Stimulated activated naive CD4-positive, alpha-beta T cell treated with Interleukin-2 at 50 U/mL for 16 hours (primary cell): ENCODE measurements around the gene KIF2C.
"Not testable (repeated sequence)": the region's sequence is repeated elsewhere in the genome, so short reads cannot be mapped to it uniquely, and the experiment has no call there.

Source experiments
- DNase-seq: peaks from one replicate; lab custom pipeline; 2025; lab: John Stamatoyannopoulos, UW

The KIF2C gene

GRCh38 chr1:44739307-44740178 lies at the start of gene KIF2C:
Gene KIF2C (plus strand): TSS chr1:44739837. CDS start chr1:44739933, 96 bp downstream.
- peak; percentile 97 for DNase-seq

DNA sequence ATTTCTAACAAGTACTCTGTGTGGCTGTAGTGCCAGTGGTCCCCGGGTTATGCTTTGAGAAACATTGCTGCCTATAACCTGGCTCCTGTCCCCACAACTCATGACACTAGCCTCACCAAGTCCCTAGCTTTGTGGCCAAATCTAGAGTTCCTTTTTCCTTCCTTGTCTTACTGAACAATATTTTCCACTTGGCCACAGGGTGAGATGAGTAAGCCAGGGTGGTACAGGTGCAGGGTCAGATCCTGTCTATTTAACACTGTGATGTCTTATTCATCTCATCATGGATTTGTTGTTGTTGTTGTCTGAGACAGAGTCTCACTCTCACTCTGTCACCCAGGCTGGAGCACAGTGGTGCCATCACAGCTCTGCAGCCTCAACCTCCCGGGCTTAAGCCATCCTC lies 46.5 kb upstream of the KIF2C start:
- no peak for DNase-seq

- no peak for DNase-seq
Observed at GRCh38 chr1:44693900-44694299, 45.7 kb upstream of the KIF2C start.

DNA sequence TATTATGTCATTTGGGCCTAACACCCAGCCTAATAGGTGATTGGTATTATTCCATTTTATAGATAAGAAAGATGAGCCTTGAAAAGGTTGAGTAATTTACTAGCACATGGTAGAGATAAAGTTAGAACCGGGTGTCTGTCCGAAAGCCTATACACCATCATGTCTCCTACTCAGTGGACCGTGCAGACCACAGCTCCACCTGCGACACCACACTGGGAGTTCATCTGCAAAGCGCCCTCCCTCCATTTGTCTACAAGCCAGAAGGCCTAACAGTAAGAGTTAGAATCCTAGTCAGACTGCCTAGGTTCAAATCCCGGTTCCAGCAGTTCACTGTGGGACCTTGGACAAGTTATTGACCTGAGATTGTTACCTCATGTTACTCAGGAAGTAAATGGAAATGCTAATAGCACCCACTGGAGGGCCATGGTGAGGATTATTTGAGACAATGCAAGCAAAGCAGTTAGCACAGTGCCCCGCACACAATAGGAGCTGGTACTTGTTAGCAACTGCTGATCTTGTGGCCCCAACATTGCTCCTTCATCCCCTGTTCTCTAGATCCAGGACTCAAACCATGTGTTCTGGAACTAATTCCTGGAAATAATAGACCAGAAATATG lies 44.7 kb upstream of the KIF2C start:
- DNase-seq: no peak

DNA sequence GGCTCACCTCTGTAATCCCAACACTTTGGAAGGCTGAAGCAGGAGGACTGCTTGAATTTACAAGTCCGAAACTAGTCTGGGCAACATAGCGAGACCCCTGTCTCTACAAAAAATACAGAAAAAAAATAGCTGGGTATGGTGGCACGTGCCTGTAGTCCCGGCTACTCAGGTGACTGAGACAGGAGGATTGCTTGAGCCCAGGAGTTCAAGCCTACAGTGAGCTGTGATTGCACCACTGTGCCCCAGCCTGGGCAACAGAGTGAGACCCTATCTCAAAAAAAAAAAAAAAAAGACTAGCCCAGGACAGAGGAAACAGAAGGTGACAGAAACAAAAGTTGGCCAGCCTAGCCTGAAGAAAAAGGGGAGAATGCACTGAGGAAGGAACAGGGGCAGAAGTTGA lies 44.0 kb upstream of the KIF2C start:
- DNase-seq: no peak

- DNase-seq: no peak
Observed at GRCh38 chr1:44696101-44696500, 43.5 kb upstream of the KIF2C start.

- DNase-seq: peak; percentile 12
Observed at GRCh38 chr1:44696789-44697345, 42.8 kb upstream of the KIF2C start.

- no peak for DNase-seq
Observed at GRCh38 chr1:44698138-44698537, 41.5 kb upstream of the KIF2C start.

DNA sequence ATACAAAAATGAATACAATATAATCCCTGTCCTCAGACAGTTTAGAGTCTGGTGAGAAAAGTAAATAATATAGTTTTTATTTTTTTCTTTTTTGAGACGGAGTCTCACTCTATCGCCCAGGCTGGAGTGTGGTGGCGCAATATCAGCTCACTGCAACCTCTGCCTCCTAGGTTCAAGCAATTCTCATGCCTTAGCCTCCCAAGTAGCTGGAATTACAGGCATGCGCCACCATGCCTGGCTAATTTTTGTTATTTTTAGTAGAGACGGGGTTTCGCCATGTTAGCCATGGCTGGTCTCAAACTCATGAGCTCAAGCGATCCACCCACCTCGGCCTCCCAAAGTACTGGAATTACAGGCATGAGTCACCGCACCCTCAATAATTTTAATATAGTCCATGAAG lies 40.3 kb upstream of the KIF2C start:
- not testable (repeated sequence) for DNase-seq

DNA sequence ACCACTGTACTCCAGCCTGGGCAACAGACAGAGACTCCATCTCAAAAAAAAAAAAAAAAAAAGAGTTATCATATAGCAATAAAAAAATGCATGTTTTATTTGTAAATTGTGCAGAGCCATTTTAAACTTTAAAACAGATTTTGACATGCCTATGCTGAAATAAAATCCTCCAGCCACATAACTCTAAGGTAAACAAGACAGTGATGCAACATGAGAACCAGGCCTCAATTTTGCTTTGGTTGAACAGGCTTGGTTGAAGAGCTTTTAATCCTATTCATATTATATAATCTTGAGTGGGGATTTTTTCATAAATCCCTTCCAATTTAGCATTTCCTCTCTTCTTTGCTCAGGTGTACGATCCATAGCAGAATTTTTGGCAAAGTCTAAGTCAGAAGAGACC lies 39.1 kb upstream of the KIF2C start:
- DNase-seq: no peak

DNA sequence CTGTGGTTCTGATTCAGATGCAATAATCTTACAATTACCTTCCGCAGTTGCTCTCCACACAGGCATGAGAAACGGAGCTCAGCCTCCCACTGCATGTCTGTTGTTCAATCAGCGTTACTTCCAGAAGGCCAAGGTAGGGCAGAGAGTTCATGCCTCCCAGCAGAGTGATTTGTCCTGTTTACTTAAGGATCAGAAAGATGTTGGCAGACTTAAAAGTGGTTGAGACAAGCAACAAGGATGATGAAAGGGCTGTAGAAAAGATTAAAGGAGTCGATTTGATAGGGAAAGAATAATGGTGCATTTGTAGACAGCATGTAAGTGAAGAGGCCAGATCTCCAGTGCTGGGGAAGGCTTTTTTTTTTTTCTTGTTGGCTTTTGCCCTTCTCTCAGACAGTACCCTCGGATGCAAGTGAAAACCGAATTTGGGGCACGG lies 38.5 kb upstream of the KIF2C start:
- DNase-seq: no peak

- DNase-seq: no peak
Observed at GRCh38 chr1:44705470-44705869, 34.2 kb upstream of the KIF2C start.

- no peak for DNase-seq
Observed at GRCh38 chr1:44705938-44706337, 33.7 kb upstream of the KIF2C start.

DNA sequence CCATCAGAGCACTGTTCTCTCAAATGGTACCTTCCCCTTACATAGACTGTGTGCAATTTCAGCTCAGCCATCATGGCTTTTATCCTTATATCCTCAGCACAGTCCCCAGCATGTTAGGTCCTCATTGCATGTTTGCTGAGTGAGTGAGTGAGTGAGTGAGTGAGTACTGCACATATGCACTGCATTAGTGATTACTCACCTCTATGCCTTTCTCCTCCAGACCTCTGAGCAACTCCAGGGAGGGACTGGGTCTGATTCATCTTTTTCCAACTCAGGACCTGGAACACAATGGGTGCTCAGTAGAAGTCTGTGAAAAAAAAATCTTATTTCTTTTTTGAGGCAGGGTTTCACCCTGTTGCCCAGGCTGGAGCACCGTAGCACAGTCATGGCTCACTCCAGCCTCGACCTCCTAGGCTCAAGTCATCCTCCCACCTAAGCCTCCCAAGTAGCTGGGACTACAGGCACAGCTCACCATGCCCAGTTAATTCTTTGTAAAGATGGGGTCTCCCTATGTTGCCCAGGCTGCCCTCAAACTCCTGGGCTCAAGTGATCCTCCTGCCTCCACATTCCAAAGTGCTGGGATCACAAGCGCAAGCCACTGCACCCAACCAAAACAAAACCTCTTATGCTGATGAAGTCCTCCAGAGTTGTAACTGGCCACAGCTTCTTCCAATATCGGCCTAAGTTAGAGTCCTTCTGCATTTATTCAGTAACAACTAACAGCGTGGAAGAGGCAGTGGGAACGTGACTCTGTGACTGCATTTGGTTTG lies 32.3 kb upstream of the KIF2C start:
- DNase-seq: no peak

- no peak for DNase-seq
Observed at GRCh38 chr1:44707959-44708831, 31.4 kb upstream of the KIF2C start.

GRCh38 chr1:44713321-44713781 lies 26.3 kb upstream of the KIF2C start:
- DNase-seq: no peak

DNA sequence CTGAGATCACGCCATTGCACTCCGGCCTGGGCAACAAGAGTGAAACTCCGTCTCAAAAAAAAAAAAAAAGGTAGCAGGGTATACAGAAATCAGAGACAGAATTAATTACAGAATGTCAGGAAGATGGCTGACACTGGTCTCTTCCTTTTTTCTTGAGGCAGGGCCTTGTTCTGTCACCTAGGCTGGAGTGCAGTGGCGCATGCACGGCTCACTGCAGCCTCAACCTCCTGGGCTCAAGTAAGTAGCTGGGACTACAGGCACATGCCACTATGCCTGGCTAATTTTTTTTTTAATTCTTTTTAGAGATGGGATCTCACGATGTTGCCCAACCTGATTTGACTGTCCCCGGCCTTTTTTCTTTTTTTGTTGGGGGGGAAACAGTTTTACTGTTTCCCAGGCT lies 25.1 kb upstream of the KIF2C start:
- no peak for DNase-seq

DNA sequence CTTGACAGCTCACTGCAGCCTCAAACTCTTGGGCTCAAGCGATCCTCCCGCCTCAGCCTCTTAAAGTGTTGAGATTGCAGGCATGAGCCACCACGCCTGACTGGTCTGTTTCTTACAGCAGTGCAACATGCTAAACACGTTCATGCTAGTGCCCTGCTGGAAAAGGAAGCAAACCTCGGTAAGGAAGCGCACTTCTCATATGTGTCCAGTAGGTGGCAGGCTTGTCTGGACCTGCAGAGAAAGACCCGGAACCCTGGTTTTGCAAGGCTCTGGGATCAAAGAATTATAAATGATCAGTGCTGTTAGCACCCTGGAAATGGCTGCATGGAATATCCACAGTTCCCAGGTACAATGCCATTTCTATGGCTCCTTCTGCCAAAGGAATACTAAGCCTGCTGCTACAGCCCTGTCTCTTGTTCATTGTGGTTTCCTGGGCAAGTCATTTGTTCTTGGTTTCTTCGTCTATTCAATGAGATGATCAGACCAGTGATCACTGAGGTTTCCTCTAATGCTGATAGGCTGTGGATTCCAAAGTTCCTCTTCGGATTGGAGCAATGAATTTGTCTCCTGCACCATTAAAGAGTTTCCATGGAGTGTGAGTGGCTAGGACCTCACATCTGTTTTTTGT lies 24.6 kb upstream of the KIF2C start:
- DNase-seq: peak; percentile 32

- no peak for DNase-seq
Observed at GRCh38 chr1:44717156-44717555, 22.5 kb upstream of the KIF2C start.

- DNase-seq: no peak
Observed at GRCh38 chr1:44717653-44718052, 22.0 kb upstream of the KIF2C start.

GRCh38 chr1:44718091-44718490 lies 21.5 kb upstream of the KIF2C start:
- DNase-seq: no peak
